ELR (cell line): ENCODE results near the gene USH1C.

Experiments used
- DNase-seq: peaks from one replicate; pipeline ENCODE4 v3.0.0-alpha.2; 2015; ENCODE audit warnings: low read depth

The USH1C gene

DNA sequence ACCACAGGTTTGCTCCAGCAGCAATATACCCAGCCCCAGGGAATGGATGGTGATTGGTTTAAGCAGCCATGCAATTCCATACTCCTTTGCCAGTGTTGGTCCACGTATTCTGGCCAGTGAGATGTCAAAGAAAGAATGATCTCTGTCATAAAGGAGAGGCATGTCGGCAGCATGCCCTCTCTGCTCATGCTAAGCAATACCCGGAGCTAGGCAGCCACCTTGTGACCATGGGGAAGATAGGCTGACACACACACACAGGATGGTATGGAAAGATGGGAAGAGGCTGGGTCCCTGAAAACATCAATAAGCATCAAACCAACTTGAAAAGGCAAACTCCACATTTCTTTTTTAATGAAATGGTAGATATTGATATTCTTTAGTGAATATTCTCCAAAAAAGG, 72.7 kb downstream of the USH1C start:
- no peak for DNase-seq

DNA sequence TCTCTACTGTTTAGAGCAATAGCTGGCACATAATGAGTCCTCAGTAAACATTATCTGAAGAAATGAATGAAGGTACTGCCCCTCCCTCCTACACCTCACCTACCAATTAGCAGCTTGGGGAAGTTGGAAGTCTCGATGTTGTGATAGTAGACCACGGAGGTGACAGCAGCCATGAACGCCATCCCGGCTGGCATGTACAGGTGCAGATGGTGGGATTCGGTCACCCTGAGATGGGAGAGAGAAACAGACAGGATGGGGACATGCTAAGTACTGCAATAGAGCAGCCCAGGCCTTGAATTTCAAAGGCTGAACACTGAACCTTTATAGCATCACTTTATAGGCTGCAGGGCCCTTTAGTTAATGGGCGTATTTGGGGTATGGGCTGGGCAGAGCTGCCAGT, 74.2 kb downstream of the USH1C start:
- DNase-seq = no peak

DNA sequence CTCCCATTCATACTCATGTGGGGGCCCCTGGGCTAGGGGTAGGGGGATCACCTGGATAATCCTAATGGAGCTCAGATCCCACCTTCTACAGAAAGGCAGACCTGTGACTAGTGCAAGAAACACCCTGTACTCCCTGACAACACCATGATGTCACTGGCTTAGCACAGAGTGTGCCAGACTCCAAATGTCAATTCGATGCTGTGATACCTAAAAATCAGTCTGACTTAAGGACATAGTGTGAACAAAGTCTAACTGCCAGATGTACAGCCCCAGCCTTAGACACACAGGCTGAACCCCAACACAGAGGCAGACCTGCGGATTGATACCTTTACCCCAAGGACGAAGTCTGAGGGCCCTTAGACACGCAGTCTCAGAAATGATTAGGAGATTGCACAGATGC, 76.1 kb downstream of the USH1C start:
- no peak for DNase-seq

DNA sequence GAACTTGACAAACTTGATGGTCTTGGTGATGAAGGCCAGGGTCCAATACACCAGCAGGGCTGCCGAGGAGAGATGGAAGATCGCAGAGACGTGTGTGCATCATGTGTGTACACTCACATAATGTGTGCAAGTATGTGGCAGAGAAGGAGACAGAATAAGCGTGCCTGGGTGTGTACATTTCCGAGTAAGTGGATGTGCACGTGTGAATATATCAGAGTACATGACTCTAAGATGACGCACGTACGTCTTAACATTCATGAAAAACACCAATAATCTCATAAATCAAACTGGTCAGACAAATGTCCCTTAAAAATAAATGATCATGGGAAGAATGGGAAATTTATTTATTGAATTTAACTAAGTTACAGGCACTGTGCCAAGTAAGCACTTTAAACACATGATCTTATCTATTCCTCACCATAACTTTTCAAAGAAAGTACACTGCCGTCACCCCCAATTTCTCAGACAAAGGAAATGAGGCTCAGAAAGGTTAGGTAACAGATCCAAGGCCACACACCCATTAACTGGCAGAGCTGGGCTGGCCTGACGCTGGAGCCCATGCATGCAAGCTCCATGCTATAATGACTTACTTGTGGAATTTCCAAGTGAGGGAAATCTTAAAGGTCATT, 80.6 kb downstream of the USH1C start:
- DNase-seq = no peak

DNA sequence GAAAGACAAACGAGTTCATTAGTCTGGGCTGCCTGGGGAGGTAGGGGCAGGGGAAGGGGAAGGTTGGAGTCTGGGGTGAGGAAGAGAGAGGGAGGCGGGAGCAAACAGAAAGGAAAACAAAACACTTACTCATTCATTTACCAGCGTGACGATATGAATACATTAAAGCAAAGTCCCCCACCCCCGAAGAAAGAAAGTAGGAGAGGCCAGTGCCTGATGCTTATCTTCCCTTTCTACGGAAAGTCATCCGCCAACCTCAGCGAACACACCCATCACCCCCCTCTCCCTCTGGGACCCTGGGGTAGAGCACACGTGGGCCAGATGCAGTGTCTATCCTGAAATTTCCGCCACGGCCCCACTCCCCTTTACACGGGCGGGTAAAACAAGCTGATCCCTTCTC, 81.3 kb downstream of the USH1C start:
- DNase-seq = no peak

DNA sequence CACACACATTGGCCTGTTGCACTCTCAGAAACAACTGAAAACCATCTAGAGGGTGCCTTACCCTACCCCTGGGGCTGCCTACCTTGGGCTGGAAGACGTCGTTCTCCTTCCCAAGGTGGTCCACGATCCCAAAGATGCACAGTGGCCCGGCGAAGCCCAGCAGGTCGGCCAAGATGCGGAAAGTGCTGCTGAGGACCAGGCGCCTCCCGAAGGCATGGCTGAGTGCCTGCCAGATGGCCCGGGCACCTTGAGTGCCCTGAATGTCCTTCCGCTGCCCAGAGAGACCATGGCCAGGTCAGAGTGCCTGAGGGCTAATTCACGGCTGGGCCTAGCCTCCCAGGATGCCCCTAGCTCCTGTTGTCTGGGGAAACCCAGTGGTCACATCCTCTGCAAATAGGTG, 83.8 kb downstream of the USH1C start:
- no peak for DNase-seq

DNA sequence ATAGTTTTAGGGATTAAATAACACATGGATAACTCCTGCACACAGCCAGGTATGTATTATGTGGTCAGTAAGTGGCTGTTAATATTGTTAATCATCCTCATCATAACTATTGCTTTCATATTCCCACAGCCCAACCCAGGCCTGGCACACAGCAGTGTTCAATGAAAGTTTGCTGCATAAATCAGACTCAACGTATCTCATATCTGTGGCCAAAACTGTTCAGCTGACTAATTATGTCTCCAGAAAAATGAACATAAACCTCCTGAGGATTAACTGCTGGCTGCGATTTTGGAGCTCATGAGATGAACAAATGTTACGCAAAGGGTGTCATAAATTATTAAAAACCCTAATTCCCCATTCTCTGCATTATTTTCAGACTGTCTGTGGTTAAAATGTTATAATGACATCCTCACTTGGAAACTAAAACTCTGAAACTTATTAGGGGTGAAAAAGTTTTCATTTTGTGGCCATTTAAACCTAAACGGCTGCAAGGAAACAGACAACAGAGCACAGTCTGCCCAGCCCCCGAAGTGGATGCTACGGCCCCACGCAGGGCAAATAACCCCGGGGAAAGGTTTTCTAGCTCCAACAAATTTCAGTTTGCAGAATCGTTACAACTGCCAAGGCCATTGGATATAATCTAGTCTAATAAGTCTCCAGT, 84.8 kb downstream of the USH1C start:
- no peak for DNase-seq

DNA sequence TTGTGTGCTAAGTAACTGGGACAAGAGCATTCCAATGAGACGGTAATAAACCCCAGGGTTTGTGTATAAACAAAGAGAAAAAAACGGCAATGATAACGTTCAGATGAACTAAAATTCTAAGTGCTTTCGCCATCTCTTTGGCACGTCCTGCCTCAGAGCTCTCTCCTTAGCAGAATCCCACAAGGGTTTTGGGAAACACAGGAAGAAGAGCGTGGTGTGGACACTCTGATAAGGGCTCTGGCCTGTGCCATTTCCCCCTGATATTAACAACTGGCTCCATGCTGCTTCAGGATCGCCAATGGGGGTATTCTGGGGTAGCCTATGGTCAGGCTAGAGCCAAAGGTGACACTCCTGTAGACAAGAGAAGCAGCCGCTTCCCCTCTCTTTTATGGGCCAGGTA, 85.9 kb downstream of the USH1C start:
- DNase-seq = no peak

DNA sequence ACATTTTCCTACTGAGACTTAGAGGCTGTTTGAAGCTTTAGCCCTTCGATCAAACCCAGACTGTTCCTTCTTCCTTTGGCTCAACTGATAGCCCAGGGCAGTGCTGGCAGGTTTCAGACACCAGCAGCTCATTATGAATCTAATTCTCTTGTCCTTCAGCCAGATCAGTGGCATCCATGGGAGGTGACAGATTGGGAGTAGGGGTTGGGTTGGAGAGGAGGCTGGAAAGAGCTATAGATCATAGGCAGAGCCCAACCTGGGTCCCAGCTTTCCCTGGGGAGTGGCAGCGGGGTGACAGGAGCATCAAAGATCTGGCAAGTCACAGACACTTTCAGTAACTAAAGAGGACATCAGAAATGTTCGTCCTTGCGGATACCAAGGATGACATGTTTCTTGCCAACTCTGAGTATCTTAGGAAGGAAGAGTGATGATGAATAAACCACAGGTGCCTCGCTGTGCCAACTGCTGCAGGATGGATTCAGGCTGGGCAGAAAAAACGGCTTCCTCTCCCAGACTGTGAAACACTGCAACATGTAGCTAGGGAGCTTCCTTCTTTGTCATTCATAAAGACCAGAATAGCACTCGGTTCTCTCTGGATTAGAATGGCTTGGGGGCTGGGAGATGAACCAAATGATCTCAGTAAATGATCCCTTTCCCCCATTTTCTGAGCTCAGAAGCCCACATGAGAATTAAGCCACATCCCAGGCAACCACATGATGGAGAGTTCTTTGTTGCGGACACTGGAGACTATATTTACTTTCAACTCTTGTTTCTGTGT, 86.6 kb downstream of the USH1C start:
- no peak for DNase-seq

DNA sequence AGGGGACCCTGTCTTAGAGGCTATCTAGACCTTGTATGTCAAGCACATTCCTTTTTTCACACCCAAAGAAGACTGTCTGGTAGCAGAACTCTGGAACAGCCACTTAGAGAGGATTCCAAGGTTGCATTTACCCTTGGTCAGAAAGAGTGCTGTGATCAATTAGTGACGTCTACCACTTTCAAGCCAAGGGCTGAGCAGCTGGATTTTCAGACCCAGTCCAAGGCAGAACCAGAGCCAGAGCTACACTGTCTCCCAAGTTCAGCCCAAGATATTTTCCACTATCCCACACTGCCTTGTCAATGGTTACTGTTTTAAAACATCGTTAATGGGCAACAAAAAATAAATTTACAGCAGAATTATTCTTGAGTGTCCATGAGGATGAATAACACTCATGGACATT, 91.5 kb downstream of the USH1C start:
- DNase-seq = no peak

DNA sequence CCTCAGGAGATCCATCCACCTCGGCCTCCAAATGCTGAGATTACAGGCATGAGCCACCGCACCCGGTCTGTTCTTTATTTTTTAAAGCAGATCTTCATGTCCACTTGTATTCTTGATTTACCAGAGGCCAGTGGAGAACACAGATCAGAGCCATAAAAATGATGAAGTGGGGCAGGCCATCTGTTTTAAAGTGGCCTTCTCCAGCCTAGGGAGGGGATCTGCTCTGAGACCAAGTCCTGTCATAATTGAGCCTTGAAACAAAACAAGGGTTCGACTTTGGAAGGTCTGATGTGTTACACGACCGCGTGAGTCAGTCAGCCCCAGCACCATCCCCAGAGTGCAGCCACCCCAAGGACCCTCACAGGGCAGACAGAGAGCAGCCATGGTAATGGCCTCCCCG, 95.1 kb downstream of the USH1C start:
- DNase-seq = no peak

DNA sequence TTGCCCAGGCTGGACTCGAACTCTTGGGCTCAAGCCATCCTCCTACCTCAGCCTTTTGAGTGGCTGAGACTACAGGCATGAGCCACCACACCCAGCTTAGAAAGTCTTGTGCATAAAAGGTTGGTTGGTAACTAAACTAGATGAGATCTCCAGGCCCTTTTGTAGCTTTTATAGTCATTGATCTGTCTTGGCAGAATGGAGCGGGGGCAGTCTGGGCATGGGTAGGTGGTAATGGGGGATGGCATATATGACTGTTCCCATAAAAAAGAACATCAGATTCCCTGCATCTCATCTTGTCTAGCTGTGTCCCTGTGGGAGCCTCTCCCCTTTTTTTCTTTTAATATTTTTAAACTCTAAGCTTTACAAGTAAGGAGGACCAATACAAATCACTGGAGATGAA, 97.7 kb downstream of the USH1C start:
- no peak for DNase-seq

DNA sequence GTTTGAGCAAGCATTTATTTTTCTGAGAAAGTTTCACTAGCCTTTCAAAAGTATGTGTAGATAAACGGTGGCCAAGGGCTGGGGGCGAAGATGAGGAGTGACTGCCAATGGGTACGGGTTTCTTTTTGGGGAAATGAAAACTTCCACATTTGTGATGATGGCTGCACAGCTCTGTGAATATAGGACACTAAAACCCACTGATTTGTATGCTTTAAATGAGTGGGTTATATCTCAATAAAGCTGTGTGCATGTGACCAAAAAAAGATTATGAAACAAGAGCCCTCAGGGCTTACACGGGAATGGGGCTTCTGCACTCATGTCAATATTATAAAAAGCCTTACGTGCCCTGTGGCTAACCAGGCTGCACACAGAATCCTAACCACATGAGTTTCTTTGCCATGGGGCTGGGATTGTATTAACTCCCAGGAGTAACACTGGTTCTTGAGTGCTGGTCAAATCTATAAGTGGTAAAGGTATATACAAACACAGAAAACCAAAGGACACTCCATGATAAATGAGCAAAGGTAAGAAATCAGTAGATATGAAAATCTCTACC, 98.9 kb downstream of the USH1C start:
- no peak for DNase-seq

DNA sequence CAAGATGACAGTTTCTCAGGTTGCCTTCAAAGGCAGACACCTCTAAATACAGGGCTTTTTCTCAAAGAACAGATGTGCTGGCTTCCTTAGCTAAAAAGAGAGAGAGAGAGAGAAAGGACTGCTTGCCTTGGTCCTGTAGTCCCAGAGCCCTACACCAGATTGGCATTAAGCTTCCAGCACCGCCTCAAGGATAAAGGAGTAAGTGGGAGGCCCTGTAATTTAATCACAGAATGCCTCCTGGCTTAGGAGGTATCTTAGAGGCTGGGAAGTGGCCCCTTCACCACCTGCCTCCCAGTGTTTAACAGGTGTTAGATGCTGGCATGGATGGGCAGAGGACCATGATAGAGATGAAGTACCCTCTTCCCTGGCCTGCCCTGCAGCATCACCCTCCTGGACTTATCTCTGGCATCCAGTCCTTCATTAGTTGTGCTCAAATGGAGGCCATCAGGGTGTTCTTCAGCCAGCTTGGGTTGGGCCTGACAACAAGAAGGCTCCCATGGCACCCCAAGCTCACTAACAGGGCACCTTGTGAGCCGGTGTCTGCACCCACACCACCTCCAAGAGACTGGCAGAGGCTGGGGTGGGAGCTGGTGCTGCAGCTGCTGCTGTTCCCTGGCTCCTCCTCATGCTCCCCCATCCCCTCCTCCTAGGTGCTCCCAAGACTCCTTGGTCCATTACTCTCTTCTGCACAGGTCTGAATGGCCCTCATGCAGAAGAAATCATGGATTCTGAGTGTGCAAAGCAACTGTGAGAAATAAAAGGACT, 100.1 kb downstream of the USH1C start:
- DNase-seq = no peak
